Ureter (tissue), 1 donor: ENCODE data around the gene SLC15A4. TPM values are rescaled to one million over a fixed set of nuclear protein-coding genes. Genes with fewer than 3 reads are reported as not detected.
"Not testable (repeated sequence)": the region's sequence is repeated elsewhere in the genome, so short reads cannot be mapped to it uniquely, and the experiment has no call there.

Experiments used
- DNase-seq: peaks from one replicate; pipeline ENCODE4 v3.0.0-alpha.2; 2020; ENCODE audit warnings: low spot score
- total RNA-seq: library from RNA; stranded (reverse); gene quantifications from one replicate; pipeline ENCODE4 v1.2.4, GENCODE V29; 2023
- donor health status: DM: yes; HTN: yes; CAD: no.

Gene SLC15A4
- total RNA-seq: 27.6 TPM

- DNase-seq: peak; percentile 97
These were observed at the start of gene SLC15A4 for GRCh38 chr12:128823916-128824839. Gene SLC15A4, minus strand, starts transcription at chr12:128823958. Its CDS starts 15 bp downstream, at chr12:128823943.

- DNase-seq: no peak
These were observed 48.5 kb upstream of the SLC15A4 start for GRCh38 chr12:128872303-128872702.

GRCh38 chr12:128871516-128871892 lies 47.7 kb upstream of the SLC15A4 start:
- DNase-seq: no peak

DNA sequence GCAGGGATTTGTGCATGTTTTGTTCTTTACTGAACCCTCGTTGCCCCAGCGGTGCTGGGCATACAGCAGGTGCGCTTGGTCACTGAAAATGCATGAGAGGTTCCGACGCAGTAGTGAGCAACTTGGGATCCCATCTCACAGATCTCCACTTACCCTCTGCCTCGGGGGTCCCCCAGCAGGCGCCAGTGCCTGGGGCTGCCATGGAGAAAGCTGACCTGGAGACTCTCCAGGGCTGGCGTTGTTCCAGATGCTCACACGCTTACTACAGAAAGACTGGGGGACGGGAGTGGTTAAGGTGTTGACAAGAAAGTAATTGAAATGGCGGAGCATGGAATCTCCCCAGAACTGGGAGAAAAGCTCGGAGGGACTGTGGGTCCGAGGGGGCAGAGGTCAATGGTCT lies 43.7 kb upstream of the SLC15A4 start:
- no peak for DNase-seq

DNA sequence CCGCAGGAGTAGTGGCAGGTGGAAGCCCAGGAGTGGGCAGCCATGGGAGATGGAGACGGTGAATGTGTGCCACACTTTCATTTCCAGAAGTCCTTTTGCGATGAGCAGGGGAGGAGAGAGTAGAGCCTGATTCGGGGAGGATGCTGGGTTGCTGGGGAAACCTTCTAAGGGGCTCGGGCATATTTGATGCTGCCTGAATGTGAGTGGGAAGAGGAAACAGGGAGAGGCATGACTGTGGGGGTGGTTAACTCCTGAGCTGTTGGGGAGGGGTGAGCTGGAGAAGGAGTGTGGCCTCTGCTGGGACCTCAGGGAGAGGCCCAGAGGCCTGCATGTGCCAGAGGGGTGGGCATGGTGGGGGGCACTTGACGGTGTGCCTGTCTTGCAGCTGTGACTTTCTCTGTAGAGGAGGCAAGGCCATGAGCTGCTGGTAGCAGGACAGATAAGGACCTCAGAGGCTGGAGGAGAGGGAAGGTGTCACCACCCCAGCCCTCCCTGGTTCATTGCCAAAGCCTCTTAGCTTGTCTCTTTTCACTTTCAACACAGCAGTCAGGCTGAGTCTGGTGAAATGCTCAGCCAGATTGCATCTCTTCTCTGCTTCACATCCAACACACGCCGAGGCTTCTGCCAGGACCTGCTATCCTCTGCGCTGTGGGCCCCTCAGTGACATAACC lies 40.9 kb upstream of the SLC15A4 start:
- DNase-seq: no peak

GRCh38 chr12:128863957-128864356 lies 40.2 kb upstream of the SLC15A4 start:
- no peak for DNase-seq

GRCh38 chr12:128861226-128862016 lies 37.7 kb upstream of the SLC15A4 start:
- no peak for DNase-seq

GRCh38 chr12:128859311-128859710 lies 35.6 kb upstream of the SLC15A4 start:
- DNase-seq: no peak

GRCh38 chr12:128857133-128857763 lies 33.5 kb upstream of the SLC15A4 start:
- no peak for DNase-seq

- DNase-seq: no peak
These were observed 33.0 kb upstream of the SLC15A4 start for GRCh38 chr12:128856791-128857078.

- no peak for DNase-seq
These were observed 32.5 kb upstream of the SLC15A4 start for GRCh38 chr12:128856035-128856790.

DNA sequence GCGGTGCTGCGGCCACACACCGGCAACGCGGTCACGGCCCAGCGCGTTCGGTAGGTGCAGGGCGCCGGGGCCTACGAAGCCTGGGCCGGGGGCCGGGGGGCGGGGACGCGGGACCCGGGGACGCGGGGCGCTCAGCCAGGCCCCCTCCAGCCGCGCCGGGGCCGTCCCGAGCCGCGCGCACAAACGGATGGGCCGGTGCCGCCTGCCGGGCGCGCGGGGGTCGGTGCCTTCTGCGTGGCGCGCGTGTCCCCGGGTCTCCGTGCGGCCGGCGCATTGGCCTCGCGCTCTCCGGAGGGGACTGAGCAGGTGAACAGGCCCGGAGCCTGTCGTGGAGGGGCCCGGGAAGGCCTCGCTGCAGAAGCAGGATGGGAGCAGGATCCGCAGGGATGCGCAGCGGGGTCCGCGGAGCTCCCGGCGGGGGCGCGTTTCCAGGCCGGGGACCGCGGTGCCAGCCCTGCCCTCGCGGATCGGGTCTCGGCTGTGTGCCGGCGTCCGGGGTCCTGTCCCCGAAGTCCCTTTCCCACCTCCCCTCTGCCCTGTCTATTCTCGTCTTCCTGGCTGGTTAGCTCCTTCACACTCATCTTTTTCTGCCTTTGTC lies 29.9 kb upstream of the SLC15A4 start:
- DNase-seq: no peak

- DNase-seq: no peak
These were observed 29.3 kb upstream of the SLC15A4 start, which contains the start of gene GLT1D1 for GRCh38 chr12:128852885-128853599. Gene GLT1D1, plus strand, starts transcription at chr12:128853478. Its CDS starts 104 bp downstream, at chr12:128853582.

DNA sequence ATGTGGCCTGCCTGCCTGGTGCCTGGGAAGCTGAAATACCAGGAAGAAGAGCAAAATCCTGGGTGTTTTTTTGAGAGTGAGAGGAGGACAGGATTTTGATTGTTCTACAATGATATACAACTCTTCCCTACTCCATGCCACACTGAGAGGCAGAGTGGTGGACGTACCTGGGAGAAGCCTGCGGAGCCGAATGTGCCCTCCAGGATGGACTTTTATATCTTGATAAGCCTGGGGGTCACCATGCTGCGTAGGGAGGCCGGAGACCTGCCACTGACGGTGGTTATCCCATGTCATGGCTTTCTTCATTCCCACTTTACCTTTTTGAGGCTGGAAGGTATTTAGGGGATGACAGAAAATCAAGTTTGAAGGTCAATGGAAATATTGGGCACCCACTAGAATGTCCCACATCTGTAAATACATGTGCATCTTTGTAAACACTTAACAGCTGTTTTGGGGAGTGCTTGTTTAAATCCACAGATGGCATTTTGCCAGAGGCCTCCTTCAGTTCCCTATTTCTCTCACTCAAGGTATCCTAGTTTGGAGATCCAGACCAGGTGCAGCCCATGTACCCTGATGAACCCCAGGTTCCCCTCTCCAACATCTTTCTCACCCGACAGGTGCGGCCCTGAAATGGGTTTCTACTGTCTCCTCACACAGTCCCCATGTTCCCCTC lies 28.4 kb upstream of the SLC15A4 start:
- no peak for DNase-seq

- DNase-seq: not testable (repeated sequence)
These were observed 27.7 kb upstream of the SLC15A4 start for GRCh38 chr12:128851429-128851828.

DNA sequence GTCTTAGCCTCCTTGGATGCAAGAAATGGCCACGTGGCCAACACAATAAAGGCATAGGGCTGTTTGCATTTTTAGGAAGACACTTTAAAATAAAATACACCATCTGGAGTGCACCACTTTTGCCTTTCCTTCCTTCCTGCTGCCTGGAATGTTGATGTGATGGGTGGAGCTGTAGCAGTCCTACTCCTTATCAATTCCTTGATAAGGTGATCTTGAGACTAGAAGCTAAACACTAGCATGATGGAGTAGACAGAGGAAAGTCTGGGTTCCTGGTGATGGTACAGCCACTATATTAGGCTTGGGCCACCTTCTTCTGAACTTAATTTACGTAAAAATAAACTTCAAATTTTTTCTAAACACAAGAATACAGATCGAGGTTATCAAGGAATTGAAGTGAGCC lies 26.6 kb upstream of the SLC15A4 start:
- DNase-seq: no peak

GRCh38 chr12:128849806-128850205 lies 26.0 kb upstream of the SLC15A4 start:
- DNase-seq: not testable (repeated sequence)

DNA sequence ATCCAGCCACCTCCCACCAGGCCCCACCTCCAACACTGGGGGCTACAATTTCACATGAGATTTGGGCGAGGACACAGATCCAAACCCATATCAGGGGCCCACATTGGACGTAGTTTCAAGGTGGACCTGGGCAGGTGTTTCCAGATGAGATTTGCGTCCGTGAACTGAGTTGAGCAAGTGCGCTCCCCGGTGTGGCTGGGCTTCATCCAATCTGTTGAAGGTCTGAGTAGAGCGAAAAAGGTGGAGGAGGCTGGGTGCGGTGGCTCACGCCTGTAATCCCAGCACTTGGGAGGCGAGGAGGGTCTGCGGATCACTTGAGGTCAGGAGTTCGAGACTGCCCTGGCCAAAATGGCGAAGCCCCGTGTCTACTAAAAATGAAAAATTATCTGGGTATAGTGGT lies 24.6 kb upstream of the SLC15A4 start:
- DNase-seq: no peak

DNA sequence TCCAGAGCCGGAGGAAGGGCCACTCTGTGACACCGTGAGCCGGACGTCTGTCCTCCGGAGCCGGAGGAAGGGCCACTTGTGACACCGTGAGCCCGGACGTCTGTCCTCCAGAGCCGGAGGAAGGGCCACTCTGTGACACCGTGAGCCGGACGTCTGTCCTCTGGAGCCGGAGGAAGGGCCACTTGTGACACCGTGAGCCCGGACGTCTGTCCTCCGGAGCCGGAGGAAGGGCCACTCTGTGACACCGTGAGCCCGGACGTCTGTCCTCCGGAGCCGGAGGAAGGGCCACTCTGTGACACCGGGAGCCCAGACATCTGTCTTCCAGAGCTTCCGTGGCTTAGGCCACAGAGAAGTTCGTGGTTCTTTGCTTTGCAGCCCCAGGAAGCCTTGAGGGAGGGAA lies 22.9 kb upstream of the SLC15A4 start:
- not testable (repeated sequence) for DNase-seq
